GM21717 (cell line): Measurements from ENCODE around the gene KRTAP2-3.
"Not testable (repeated sequence)": the region's sequence is repeated elsewhere in the genome, so short reads cannot be mapped to it uniquely, and the experiment has no call there.

Experiments used
- ATAC-seq: cut with Tn5 transposase; IDR thresholded peaks from one replicate; pipeline ENCODE4 v1.9.1; 2021; ENCODE audit warnings: mild to moderate bottlenecking, moderate library complexity; ENCODE audit not compliant: unreplicated experiment

The KRTAP2-3 gene

GRCh38 chr17:41060052-41060604 is at the start of gene KRTAP2-3:
TSS of gene KRTAP2-3 (minus strand) at chr17:41060114. CDS start at chr17:41060050, 64 bp downstream.
- ATAC-seq, result no peak

- not testable (repeated sequence) for ATAC-seq
Observed at GRCh38 chr17:41108728-41109386, 48.9 kb upstream of the KRTAP2-3 start.

GRCh38 chr17:41107941-41108450 is 48.1 kb upstream of the KRTAP2-3 start:
- ATAC-seq, result no peak

- not testable (repeated sequence) for ATAC-seq
Observed at GRCh38 chr17:41105347-41105746, 45.4 kb upstream of the KRTAP2-3 start, which contains the start of gene KRTAP4-9. TSS of gene KRTAP4-9 (plus strand) at chr17:41105389. CDS start at chr17:41105389, 0 bp downstream.

- not testable (repeated sequence) for ATAC-seq
Observed at GRCh38 chr17:41104386-41105038, 44.6 kb upstream of the KRTAP2-3 start.

- ATAC-seq, result no peak
Observed at GRCh38 chr17:41103896-41104295, 44.0 kb upstream of the KRTAP2-3 start.

- ATAC-seq, result no peak
Observed at GRCh38 chr17:41101586-41102259, 41.8 kb upstream of the KRTAP2-3 start, which contains the start of gene KRTAP4-16. TSS of gene KRTAP4-16 (minus strand) at chr17:41102209. CDS start at chr17:41102209, 0 bp downstream.

- ATAC-seq, result not testable (repeated sequence)
Observed at GRCh38 chr17:41099682-41100480, 40.0 kb upstream of the KRTAP2-3 start.

GRCh38 chr17:41098481-41098880 is 38.6 kb upstream of the KRTAP2-3 start:
- ATAC-seq, result no peak

- no peak for ATAC-seq
Observed at GRCh38 chr17:41098042-41098441, 38.1 kb upstream of the KRTAP2-3 start, which contains the start of gene KRTAP4-8. TSS of gene KRTAP4-8 (minus strand) at chr17:41098142. CDS start at chr17:41098084, 58 bp downstream.

- ATAC-seq, result no peak
Observed at GRCh38 chr17:41096055-41096454, 36.1 kb upstream of the KRTAP2-3 start.

GRCh38 chr17:41088760-41089352 is 28.9 kb upstream of the KRTAP2-3 start:
- not testable (repeated sequence) for ATAC-seq

GRCh38 chr17:41084100-41084856 is 24.4 kb upstream of the KRTAP2-3 start, which contains the start of gene KRTAP4-7:
TSS of gene KRTAP4-7 (plus strand) at chr17:41084150. CDS start at chr17:41084207, 57 bp downstream.
- not testable (repeated sequence) for ATAC-seq

- ATAC-seq, result not testable (repeated sequence)
Observed at GRCh38 chr17:41083427-41083826, 23.5 kb upstream of the KRTAP2-3 start.

GRCh38 chr17:41082626-41083025 is 22.7 kb upstream of the KRTAP2-3 start:
- ATAC-seq, result no peak

- ATAC-seq, result no peak
Observed at GRCh38 chr17:41076788-41077187, 16.9 kb upstream of the KRTAP2-3 start.

- no peak for ATAC-seq
Observed at GRCh38 chr17:41073676-41074075, 13.8 kb upstream of the KRTAP2-3 start.

GRCh38 chr17:41071606-41072360 is 11.9 kb upstream of the KRTAP2-3 start:
- ATAC-seq, result no peak
